K562 (cell line): ENCODE measurements around the gene DDR1. TPM values are rescaled to one million over a fixed set of nuclear protein-coding genes. Genes with fewer than 3 reads are reported as not detected.
A peak's percentile ranks its signal among the peaks of the same experiment; 100 is the strongest.

Experiments used
- ARHGAP35 ChIP-seq: fragments of 450-650 bp; IDR thresholded peaks from 2 replicates; pipeline ENCODE4 v1.6.1; 2018; ENCODE audit not compliant: partially characterized antibody
- CAMTA2 ChIP-seq: fragments of 250-450 bp; sonication (Bioruptor Pico); conservative IDR thresholded peaks from 2 replicates; pipeline ENCODE4 v1.5.1; 2022
- FOXP1 ChIP-seq: sonication (generic); formaldehyde crosslinking; IDR thresholded peaks from 2 replicates; pipeline ENCODE4 v1.8.0; 2022; ENCODE audit warnings: mild to moderate bottlenecking, missing genetic modification reagents
- GABPB1 ChIP-seq: sonication (generic); formaldehyde crosslinking; IDR thresholded peaks from 2 replicates; pipeline ENCODE4 v1.8.0; 2022; ENCODE audit warnings: mild to moderate bottlenecking, missing genetic modification reagents
- GTF2A2 ChIP-seq: IDR thresholded peaks from 2 replicates; pipeline ENCODE4 v1.6.1; 2016; ENCODE audit warnings: mild to moderate bottlenecking, missing genetic modification characterization, missing compliant biosample characterization
- HDAC1 ChIP-seq, 2 experiments: fragments of 450-650 bp; IDR thresholded peaks; 2 replicates each; pipeline ENCODE4 v1.6.1; 2016 to 2017; ENCODE audit warnings: inconsistent platforms in 1 of 2, mild to moderate bottlenecking in 1 of 2, moderate library complexity in 1 of 2
- HDGF ChIP-seq: fragments of 450-650 bp; IDR thresholded peaks from 2 replicates; pipeline ENCODE4 v1.6.1; 2016
- JUN ChIP-seq, 2 experiments: sonication (generic) in 1 of 2; formaldehyde crosslinking in 1 of 2; IDR thresholded peaks; 2 replicates each; pipeline versions ENCODE4 v1.6.1 to v1.8.0; 2012 to 2022; ENCODE audit warnings: borderline replicate concordance in 2 of 2, mild to moderate bottlenecking in 2 of 2, improper control_type of control experiment in 1 of 2, low read depth in 1 of 2, low read length in 1 of 2, missing genetic modification reagents in 1 of 2
- KAT7 ChIP-seq: sonication (generic); formaldehyde crosslinking; IDR thresholded peaks from 2 replicates; pipeline ENCODE4 v1.8.0; 2022; ENCODE audit warnings: missing genetic modification reagents, mild to moderate bottlenecking, borderline replicate concordance
- NBN ChIP-seq: fragments of 450-650 bp; IDR thresholded peaks from 2 replicates; pipeline ENCODE4 v1.6.1; 2016; ENCODE audit warnings: low read depth, mild to moderate bottlenecking
- PHB ChIP-seq: fragments of 250-450 bp; sonication (Bioruptor Pico); IDR thresholded peaks from 2 replicates; pipeline ENCODE4 v1.5.0; 2021
- PHF8 ChIP-seq: fragments of 200-600 bp; sonication (generic); IDR thresholded peaks from 2 replicates; pipeline ENCODE4 v1.6.1; 2012; ENCODE audit warnings: mixed run types, mild to moderate bottlenecking, inconsistent platforms, low read length, moderate library complexity, borderline replicate concordance
- SAP30 ChIP-seq: fragments of 200-600 bp; sonication (generic); IDR thresholded peaks from 2 replicates; pipeline ENCODE4 v1.6.1; 2012; ENCODE audit warnings: borderline replicate concordance, low read depth, mild to moderate bottlenecking, moderate library complexity, low read length, control low read depth, inconsistent platforms; ENCODE audit not compliant: insufficient read depth, poor library complexity, severe bottlenecking
- SP1 ChIP-seq: sonication (generic); formaldehyde crosslinking; IDR thresholded peaks from 2 replicates; pipeline ENCODE4 v1.8.1; 2022; ENCODE audit warnings: mild to moderate bottlenecking, missing genetic modification reagents
- ZKSCAN1 ChIP-seq: fragments of 150-350 bp; IDR thresholded peaks from 2 replicates; pipeline ENCODE4 v1.6.1; 2016; ENCODE audit warnings: low read depth, low read length
- ZNF143 ChIP-seq: sonication (generic); formaldehyde crosslinking; IDR thresholded peaks from 2 replicates; pipeline ENCODE4 v1.9.0; 2022; ENCODE audit warnings: mild to moderate bottlenecking, missing genetic modification reagents
- ZNF707 ChIP-seq: fragments of 250-450 bp; sonication (Bioruptor Pico); conservative IDR thresholded peaks from 2 replicates; pipeline ENCODE4 v1.8.0; 2022; ENCODE audit warnings: inconsistent platforms, mild to moderate bottlenecking, moderate library complexity
- polyA plus RNA-seq, 8 experiments: library from polyadenylated mRNA; depleted of rRNA in 4 of 8; stranded (reverse) in 5 of 8; unstranded in 3 of 8; fragments of >200 nt; fragmentation: Nextera tagmentation in 2 of 8; fragmentation: Illumina TruSeq in 1 of 8; extraction: Ambion mirVana in 2 of 8; extraction: Trizol in 1 of 8; gene quantifications; 2 replicates each; pipeline versions ENCODE4 v1.2.1 to v1.2.3, GENCODE V29; 2011 to 2014; ENCODE audit warnings: inconsistent platforms in 1 of 8, missing spikeins in 1 of 8
- total RNA-seq, 7 experiments: library from RNA; depleted of rRNA in 6 of 7; stranded (reverse); fragments of >200 nt in 6 of 7; fragmentation: Illumina TruSeq in 2 of 7; extraction: Trizol in 2 of 7; gene quantifications; 2 replicates each; pipeline versions ENCODE4 v1.2.1 to v1.2.3, GENCODE V29; 2011 to 2021; ENCODE audit warnings: low replicate concordance in 1 of 7
- TF ChIP-seq, protein P1 (sequence below), 2 experiments: IDR thresholded peaks; 2 replicates each; pipeline ENCODE4 v1.6.1; 2011; ENCODE audit warnings: borderline replicate concordance in 1 of 2, control low read depth in 1 of 2, low read depth in 1 of 2, low read length in 1 of 2, mild to moderate bottlenecking in 1 of 2, mixed read lengths in 1 of 2, moderate library complexity in 1 of 2; ENCODE audit not compliant: insufficient read depth in 1 of 2, insufficient read length in 1 of 2, poor library complexity in 1 of 2, severe bottlenecking in 1 of 2; ENCODE audit errors: extremely low read depth in 1 of 2
- TF ChIP-seq, protein P2 (sequence below): sonication (generic); formaldehyde crosslinking; IDR thresholded peaks from 2 replicates; pipeline ENCODE4 v1.8.0; 2022; ENCODE audit warnings: mild to moderate bottlenecking, missing genetic modification reagents
- TF ChIP-seq, protein P3 (sequence below), 2 experiments: fragments of 450-650 bp; IDR thresholded peaks; 2 replicates each; pipeline ENCODE4 v1.6.1; 2016
- TF ChIP-seq, protein P4 (sequence below): fragments of 450-650 bp; formaldehyde crosslinking; conservative IDR thresholded peaks from 2 replicates; pipeline ENCODE4 v1.4.0; 2022; ENCODE audit warnings: mild to moderate bottlenecking, missing genetic modification characterization

Gene DDR1
- total and polyA plus RNA-seq, 9 of the 15 experiments (the other 6 are each of a cell fraction or from before 2014, with no cell fraction given), result 1.4 to 44.6 (median 12.2) TPM

DNA sequence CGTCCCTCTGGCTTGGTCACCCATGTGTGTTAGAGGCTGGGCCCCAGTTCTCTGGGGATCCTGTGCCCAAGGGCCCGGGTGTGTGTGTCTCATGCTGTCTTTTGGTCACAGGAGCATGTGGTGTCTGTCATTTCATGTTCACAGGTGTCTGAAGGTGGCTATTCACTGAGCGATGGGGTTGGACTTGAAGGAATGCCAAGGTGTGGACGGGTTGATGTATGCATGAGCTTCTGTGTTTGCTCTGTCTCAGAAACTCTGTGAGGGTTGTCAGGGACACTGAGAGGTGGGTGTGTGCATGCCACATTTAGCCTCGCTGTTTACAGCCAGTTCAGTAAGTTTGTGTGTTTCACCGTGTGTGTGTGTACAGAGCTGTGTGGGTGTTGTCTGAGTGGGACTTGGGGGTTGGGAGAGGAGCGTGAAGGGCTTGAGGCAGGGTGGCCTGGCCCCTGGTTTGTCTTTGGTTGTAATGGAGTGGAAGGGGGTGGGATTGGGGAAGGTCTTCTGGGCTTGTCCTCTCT is 1.2 kb downstream of the DDR1 start (continued):
- TF ChIP-seq, protein P1, sequence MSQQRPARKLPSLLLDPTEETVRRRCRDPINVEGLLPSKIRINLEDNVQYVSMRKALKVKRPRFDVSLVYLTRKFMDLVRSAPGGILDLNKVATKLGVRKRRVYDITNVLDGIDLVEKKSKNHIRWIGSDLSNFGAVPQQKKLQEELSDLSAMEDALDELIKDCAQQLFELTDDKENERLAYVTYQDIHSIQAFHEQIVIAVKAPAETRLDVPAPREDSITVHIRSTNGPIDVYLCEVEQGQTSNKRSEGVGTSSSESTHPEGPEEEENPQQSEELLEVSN (IDR thresholded peaks at IDR 0.05; ENCODE audit: borderline replicate concordance in 1 of 2, extremely low read depth in 1 of 2, insufficient read depth in 1 of 2, insufficient read length in 1 of 2, low read depth in 1 of 2, low read length in 1 of 2, poor library complexity in 1 of 2, severe bottlenecking in 1 of 2), result peak in 1 of 2 experiments; percentile 9
- TF ChIP-seq, protein P2, sequence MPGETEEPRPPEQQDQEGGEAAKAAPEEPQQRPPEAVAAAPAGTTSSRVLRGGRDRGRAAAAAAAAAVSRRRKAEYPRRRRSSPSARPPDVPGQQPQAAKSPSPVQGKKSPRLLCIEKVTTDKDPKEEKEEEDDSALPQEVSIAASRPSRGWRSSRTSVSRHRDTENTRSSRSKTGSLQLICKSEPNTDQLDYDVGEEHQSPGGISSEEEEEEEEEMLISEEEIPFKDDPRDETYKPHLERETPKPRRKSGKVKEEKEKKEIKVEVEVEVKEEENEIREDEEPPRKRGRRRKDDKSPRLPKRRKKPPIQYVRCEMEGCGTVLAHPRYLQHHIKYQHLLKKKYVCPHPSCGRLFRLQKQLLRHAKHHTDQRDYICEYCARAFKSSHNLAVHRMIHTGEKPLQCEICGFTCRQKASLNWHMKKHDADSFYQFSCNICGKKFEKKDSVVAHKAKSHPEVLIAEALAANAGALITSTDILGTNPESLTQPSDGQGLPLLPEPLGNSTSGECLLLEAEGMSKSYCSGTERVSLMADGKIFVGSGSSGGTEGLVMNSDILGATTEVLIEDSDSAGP (CRISPR knock-in tag), result no peak
- TF ChIP-seq, protein P3, sequence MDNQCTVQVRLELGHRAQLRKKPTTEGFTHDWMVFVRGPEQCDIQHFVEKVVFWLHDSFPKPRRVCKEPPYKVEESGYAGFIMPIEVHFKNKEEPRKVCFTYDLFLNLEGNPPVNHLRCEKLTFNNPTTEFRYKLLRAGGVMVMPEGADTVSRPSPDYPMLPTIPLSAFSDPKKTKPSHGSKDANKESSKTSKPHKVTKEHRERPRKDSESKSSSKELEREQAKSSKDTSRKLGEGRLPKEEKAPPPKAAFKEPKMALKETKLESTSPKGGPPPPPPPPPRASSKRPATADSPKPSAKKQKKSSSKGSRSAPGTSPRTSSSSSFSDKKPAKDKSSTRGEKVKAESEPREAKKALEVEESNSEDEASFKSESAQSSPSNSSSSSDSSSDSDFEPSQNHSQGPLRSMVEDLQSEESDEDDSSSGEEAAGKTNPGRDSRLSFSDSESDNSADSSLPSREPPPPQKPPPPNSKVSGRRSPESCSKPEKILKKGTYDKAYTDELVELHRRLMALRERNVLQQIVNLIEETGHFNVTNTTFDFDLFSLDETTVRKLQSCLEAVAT (IDR thresholded peaks at IDR 0.05), result peak; percentile 59 to 66; a peak in 2 of 4 replicates
- peak; percentile 71; the same call in 1 of the 2 replicates for TF ChIP-seq HDGF
- TF ChIP-seq JUN (IDR thresholded peaks at IDR 0.05; ENCODE audit: borderline replicate concordance, low read depth, low read length), result no peak
- TF ChIP-seq JUN (CRISPR knock-in tag; IDR thresholded peaks at IDR 0.05; ENCODE audit: borderline replicate concordance), result 0 out of 2 replicates have a peak, but pooled peaks have one; percentile 63
- TF ChIP-seq, protein P4, sequence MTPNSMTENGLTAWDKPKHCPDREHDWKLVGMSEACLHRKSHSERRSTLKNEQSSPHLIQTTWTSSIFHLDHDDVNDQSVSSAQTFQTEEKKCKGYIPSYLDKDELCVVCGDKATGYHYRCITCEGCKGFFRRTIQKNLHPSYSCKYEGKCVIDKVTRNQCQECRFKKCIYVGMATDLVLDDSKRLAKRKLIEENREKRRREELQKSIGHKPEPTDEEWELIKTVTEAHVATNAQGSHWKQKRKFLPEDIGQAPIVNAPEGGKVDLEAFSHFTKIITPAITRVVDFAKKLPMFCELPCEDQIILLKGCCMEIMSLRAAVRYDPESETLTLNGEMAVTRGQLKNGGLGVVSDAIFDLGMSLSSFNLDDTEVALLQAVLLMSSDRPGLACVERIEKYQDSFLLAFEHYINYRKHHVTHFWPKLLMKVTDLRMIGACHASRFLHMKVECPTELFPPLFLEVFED (CRISPR knock-in tag), result 0 out of 2 replicates have a peak, but pooled peaks have one; percentile 9
- 0 out of 2 replicates have a peak, but pooled peaks have one; percentile 16 for TF ChIP-seq SP1 (CRISPR knock-in tag)
- 0 out of 2 replicates have a peak, but pooled peaks have one; percentile 53 for TF ChIP-seq FOXP1 (CRISPR knock-in tag)
- TF ChIP-seq SAP30, result peak; percentile 24
- no peak for TF ChIP-seq CAMTA2 (CRISPR knock-in tag)
- peak; percentile 77 for TF ChIP-seq ARHGAP35
- TF ChIP-seq ZNF143, result 0 out of 2 replicates have a peak, but pooled peaks have one; percentile 39
- TF ChIP-seq ZNF707 (CRISPR knock-in tag), result no peak
- TF ChIP-seq KAT7, result peak; percentile 71; the same call in 1 of the 2 replicates
- TF ChIP-seq PHB (CRISPR knock-in tag), result no peak
- TF ChIP-seq ZKSCAN1, result no peak
- no peak for TF ChIP-seq GTF2A2
- no peak for TF ChIP-seq NBN
- TF ChIP-seq PHF8, result no peak
- TF ChIP-seq GABPB1 (CRISPR knock-in tag), result 0 out of 2 replicates have a peak, but pooled peaks have one; percentile 11
- peak in 1 of 2 experiments; percentile 43; a peak in 2 of 4 replicates for TF ChIP-seq HDAC1 (IDR thresholded peaks at IDR 0.05)
